ENCODE data around the gene LILRB4. TPM values are rescaled to one million over a fixed set of nuclear protein-coding genes. Genes with fewer than 3 reads are reported as not detected.

The LILRB4 gene
- total RNA-seq, 1 experiment from 2014 or later, result not detected

DNA sequence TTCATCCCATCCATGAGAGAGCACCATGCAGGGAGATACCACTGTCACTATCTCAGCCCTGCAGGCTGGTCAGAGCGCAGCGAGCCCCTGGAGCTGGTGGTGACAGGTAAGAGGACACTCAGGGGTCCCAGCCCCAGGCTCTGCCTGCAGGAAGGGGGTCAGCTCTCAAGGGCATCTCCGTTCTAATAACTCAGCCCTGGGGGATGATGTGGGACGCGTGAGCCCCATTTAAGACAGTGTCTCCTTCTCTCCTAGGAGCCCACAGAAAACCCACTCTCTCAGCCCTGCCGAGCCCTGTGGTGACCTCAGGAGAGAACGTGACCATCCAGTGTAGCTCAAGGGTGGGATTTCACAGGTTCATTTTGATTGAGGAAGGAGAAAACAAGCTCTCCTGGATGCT lies 46.0 kb downstream of the LILRB4 start:
- Mint-ChIP-seq H3K9me3 (peaks cover 81 to 82% of the 10 kb centered on the region in 2 experiments), H3K36me3 (ENCODE audit: insufficient read depth in 1 of 3, low read depth in 3 of 3) (peaks cover 9 to 34% (median 13%) of the 10 kb centered on the region in 3 experiments; a peak in 5 of 7 replicates), H3K4me3 (no peak overlapping the region), H3K4me1 (no peaks in the 10 kb centered on the region), H3K27ac (no peak overlapping the region), H3K27me3 (ENCODE audit: low read depth) (peaks cover 10% of the 10 kb centered on the region)
- no peak overlapping the region for H2BK15ac ChIP-seq (ENCODE audit: low read depth, low read length)
- no peak overlapping the region for H2AK5ac ChIP-seq (ENCODE audit: insufficient read length, low read length)
- H4K20me1 ChIP-seq (ENCODE audit: control insufficient read depth, insufficient read depth, insufficient read length), result no peaks in the 10 kb centered on the region
- H3K56ac ChIP-seq (ENCODE audit: insufficient read length, low read depth, low read length), result no peak overlapping the region
- H3K79me2 ChIP-seq (ENCODE audit: insufficient read depth, low read length), result no peaks in the 10 kb centered on the region
- H3K9me3 ChIP-seq (ENCODE audit: control insufficient read depth, low read depth, low read length), result peaks cover 72% of the 10 kb centered on the region
- H4K91ac ChIP-seq (ENCODE audit: insufficient read length, low read depth, low read length), result no peak overlapping the region
- no peaks in the 10 kb centered on the region for H3K23me2 ChIP-seq (ENCODE audit: insufficient read length, low read depth, low read length, poor library complexity, severe bottlenecking)
- H3K4me2 ChIP-seq (ENCODE audit: insufficient read depth, insufficient read length, low read length), result no peak overlapping the region
- H2BK120ac ChIP-seq (ENCODE audit: low read depth, low read length, poor library complexity, severe bottlenecking), result no peak overlapping the region
- H2BK20ac ChIP-seq (ENCODE audit: low read depth, low read length, poor library complexity, severe bottlenecking), result no peak overlapping the region
- no peak overlapping the region for H4K8ac ChIP-seq (replicated peaks; ENCODE audit: insufficient read length, low read depth, low read length)
- no peak for DNase-seq
- H3K18ac ChIP-seq (ENCODE audit: insufficient read length, low read depth, low read length), result no peak overlapping the region
- H2BK5ac ChIP-seq (ENCODE audit: insufficient read length, low read length), result no peak overlapping the region
- H3K4ac ChIP-seq (ENCODE audit: low read depth, low read length), result no peak overlapping the region
- WGBS (ENCODE audit: extremely low coverage, insufficient read length, low lambda C conversion rate), result no CpG with 5 or more reads among the region's 7 CpGs
- no peak overlapping the region for H2BK12ac ChIP-seq (ENCODE audit: insufficient read length, low read depth, low read length)
- H2AFZ ChIP-seq (ENCODE audit: low read length), result no peak overlapping the region
- H3K27me3 ChIP-seq (ENCODE audit: insufficient read depth, low read length), result no peaks in the 10 kb centered on the region
- no peak overlapping the region for H3K27ac ChIP-seq (ENCODE audit: insufficient read length, low read depth, low read length)
- no peak overlapping the region for H3T11ph ChIP-seq (ENCODE audit: low read length)
- no peak overlapping the region for H3K14ac ChIP-seq (ENCODE audit: insufficient read depth, low read length)
- no peak overlapping the region for H3K9ac ChIP-seq (ENCODE audit: extremely low read depth, insufficient read length, low read length)
- TF ChIP-seq, protein P1, sequence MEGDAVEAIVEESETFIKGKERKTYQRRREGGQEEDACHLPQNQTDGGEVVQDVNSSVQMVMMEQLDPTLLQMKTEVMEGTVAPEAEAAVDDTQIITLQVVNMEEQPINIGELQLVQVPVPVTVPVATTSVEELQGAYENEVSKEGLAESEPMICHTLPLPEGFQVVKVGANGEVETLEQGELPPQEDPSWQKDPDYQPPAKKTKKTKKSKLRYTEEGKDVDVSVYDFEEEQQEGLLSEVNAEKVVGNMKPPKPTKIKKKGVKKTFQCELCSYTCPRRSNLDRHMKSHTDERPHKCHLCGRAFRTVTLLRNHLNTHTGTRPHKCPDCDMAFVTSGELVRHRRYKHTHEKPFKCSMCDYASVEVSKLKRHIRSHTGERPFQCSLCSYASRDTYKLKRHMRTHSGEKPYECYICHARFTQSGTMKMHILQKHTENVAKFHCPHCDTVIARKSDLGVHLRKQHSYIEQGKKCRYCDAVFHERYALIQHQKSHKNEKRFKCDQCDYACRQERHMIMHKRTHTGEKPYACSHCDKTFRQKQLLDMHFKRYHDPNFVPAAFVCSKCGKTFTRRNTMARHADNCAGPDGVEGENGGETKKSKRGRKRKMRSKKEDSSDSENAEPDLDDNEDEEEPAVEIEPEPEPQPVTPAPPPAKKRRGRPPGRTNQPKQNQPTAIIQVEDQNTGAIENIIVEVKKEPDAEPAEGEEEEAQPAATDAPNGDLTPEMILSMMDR (conservative IDR thresholded peaks at IDR 0.05), result no peak
- H3K4me1 ChIP-seq (ENCODE audit: insufficient read depth, low read length), result no peaks in the 10 kb centered on the region
- H4K5ac ChIP-seq (ENCODE audit: insufficient read length, low read depth, low read length), result no peak overlapping the region
- H3K23ac ChIP-seq (ENCODE audit: insufficient read length, low read depth, low read length), result no peak overlapping the region
- H3K79me1 ChIP-seq (ENCODE audit: insufficient read depth, low read depth, low read length, poor library complexity, severe bottlenecking), result no peaks in the 10 kb centered on the region

Data from H9 (cell line).